GM21529 (cell line): ENCODE results near the gene DPYSL5.
"Not testable (repeated sequence)": the region's sequence is repeated elsewhere in the genome, so short reads cannot be mapped to it uniquely, and the experiment has no call there.

ENCODE experiments used
- ATAC-seq: cut with Tn5 transposase; IDR thresholded peaks from one replicate; pipeline ENCODE4 v1.9.1; 2021; ENCODE audit not compliant: unreplicated experiment

DPYSL5 gene

GRCh38 chr2:26847655-26848335, at the start of gene DPYSL5:
Gene DPYSL5 (plus strand): TSS chr2:26848132. CDS start chr2:26898500, 50,368 bp downstream.
- ATAC-seq: no peak

- ATAC-seq: no peak
Observed at GRCh38 chr2:26801328-26801727, 46.6 kb upstream of the DPYSL5 start.

GRCh38 chr2:26801796-26802195, 46.1 kb upstream of the DPYSL5 start:
- no peak for ATAC-seq

DNA sequence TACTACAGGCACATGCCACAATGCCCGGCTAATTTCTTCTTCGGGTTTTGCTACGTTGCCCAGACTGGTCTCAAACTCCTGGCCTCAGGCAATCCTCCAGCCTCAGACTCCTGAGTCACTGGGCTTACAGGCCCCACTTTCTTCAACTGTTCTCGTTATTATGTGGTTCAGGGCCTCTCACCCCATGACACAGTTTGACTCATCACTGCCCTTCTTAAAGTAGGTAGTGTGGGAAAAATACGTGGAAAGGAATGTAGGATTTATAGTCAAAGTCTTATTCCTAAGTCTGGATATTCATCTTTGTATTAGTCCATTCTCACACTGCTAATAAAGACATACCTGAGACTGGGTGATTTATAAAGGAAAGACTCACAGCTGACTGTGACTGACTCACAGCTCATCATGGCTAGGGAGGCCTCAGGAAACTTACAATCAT, 42.7 kb upstream of the DPYSL5 start:
- ATAC-seq: no peak

DNA sequence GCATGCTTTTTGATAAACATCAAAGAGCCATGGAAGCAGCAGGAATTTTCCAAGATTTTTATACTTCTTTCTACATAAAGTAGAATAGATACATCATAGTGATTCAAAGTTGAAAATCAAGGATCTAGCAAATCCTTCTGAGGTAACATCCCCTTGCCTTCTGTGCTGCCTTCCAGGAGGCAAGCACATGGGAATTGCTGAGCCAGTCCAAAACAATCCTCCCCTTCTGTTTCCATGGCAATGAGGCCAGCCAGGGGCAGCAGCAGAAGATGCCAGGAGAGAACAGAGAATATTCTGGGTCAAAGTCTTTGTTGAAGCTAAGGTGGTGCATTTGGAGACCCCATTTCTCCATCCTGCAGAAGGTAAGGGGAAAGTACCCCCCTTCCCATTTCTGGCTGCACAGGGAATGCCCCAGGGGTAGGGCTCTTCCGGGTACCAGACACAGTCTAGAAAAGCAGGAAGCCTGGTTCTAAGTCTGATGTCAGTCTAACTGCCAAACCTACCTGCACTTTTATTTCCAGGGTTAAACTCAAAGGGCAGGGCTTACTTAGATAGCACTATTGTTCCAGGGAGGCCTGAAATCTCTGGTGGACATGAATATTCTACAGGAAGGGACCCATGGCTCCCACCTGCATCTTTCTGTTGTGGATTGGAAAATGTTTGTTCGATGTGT, 40.0 kb upstream of the DPYSL5 start:
- no peak for ATAC-seq

GRCh38 chr2:26809211-26809610, 38.7 kb upstream of the DPYSL5 start:
- ATAC-seq: no peak

DNA sequence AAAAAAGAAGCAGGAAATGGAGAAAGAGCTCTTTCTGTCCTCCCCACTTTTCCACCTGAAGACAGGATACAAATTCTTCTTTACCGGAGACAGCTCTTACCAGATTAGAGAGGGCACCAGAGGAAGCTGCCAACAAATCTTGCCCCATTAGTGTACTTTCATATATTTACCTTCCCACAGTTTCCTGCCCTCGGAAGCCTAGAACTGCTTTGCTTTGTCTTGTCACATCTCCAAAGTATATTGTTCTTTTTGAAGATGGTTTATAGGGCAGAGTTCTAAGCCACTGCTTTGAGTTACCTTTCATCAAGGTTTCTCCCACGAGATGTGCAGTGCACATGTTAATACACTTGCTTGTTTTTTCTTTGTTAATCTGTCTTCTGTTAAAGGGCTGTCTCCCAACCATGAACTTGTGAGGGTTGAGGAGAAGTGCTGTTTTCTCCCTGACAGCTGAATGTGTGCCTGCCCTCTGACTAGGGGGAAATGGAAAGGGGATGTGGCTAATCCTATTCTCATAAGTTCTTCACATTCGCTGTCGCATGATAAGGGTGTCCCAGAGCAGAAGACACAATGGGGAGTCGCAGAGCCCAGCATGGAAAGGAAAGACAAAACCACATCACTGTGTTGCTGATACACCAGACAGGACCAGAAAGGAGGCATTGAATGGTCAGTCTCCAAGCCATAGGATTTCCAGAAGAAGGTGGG, 37.9 kb upstream of the DPYSL5 start:
- no peak for ATAC-seq

GRCh38 chr2:26811261-26811660, 36.7 kb upstream of the DPYSL5 start:
- no peak for ATAC-seq

- ATAC-seq: no peak
Observed at GRCh38 chr2:26811791-26812694, 35.9 kb upstream of the DPYSL5 start.

GRCh38 chr2:26812731-26813130, 35.2 kb upstream of the DPYSL5 start:
- ATAC-seq: no peak

GRCh38 chr2:26814072-26814765, 33.7 kb upstream of the DPYSL5 start:
- ATAC-seq: not testable (repeated sequence)

GRCh38 chr2:26816893-26817292, 31.0 kb upstream of the DPYSL5 start:
- ATAC-seq: no peak

GRCh38 chr2:26818255-26818654, 29.7 kb upstream of the DPYSL5 start:
- no peak for ATAC-seq

GRCh38 chr2:26818972-26819371, 29.0 kb upstream of the DPYSL5 start:
- no peak for ATAC-seq

DNA sequence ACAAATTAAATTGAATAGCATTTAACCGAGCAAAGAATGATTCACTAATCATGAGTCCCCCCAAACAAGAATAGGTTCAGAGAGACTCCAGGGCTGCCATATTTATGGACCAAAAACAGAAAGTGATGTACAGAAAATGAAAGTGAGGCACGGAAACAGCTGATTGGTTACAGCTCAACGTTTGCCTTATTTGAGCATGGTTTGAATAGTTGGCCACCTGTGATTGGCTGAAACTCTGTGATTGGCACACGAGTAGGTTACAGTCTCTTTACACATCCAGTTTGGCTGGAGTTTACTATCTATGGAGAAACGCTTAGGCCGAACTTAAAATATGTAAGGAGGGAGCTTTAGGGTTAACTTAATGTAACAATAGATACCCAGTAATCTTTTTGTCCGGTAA, 27.0 kb upstream of the DPYSL5 start:
- ATAC-seq: no peak

DNA sequence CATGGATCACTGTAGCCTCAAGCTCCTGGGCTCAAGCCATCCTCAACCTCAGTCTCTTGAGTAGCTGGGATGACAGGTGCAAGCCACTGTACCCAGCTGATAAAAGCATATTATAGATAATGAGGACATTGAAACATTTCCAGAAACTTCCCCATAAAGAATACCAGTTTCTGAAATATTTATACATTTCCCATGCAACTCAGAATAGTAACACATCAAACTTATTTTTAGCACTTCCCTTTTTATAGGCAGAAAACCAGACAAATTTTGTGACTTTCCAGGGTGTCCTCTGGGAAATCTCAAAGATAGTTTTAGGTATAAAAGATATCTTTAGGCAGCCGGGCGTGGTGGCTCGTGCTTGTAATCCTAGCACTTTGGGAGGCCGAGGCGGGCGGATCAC, 25.1 kb upstream of the DPYSL5 start:
- ATAC-seq: no peak

- no peak for ATAC-seq
Observed at GRCh38 chr2:26838121-26838906, 9.6 kb upstream of the DPYSL5 start.

DNA sequence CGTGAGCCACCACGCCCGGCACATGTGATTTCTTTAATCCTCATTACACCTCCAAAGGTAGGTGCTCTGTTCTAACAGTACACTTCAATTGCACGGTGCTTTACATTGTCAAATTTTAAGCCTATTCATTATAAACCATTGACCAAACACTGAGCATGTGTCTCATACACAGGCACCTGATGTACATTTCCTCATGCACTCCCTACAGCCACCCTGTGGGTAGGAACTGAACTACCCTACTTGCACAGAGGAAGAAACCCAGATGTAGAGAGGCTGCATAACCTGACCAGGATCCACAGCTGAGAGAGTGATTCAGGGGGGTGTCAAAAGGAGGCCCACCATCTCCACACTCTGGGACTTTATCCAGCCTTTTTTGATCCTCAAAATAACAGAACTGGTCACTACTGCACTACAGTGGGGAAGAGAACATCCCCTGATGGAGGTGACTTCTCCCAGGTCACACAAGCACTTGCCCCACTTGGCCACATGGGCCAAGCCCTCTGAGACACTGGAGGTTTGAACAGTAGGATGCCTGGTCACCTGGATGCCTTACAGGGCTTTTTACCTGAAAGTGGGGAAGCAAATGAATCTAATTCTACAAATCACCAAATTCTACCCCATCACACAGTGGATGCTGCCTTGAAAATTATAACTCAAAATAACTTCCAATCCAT, 6.9 kb upstream of the DPYSL5 start:
- ATAC-seq: no peak

DNA sequence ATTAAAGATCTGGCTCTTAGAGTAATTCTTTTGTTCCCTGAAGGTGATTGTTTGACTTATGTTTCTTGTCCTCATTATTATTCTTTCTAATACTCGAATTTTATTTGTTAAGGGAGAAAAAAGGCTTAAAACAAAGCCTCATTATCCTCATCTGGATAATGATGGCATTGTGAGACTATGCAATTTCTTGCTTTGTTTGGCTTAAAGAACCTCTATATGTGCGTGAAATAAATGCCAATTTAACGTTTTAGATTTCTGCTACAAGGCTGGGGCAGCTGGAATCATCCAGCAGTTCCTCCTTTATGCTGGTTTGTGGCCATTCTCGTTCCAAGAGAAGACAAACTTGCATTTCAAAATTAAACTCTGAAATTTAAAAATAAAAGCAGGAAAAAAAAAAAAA, 4.9 kb upstream of the DPYSL5 start:
- ATAC-seq: no peak
